Heart right ventricle (tissue), 16 donors: ENCODE data around the gene IVL. TPM values are rescaled to one million over a fixed set of nuclear protein-coding genes. Genes with fewer than 3 reads are reported as not detected.

Experiments used
- ATAC-seq, 8 donors: fragments of 200-7000 bp; cut with Tn5 transposase; one replicate each; pipeline ENCODE4 v1.9.1; 2020; ENCODE audit warnings: mild to moderate bottlenecking in 8 of 8, moderate library complexity in 8 of 8, moderate number of reproducible peaks in 1 of 8
- DNase-seq, 2 donors: peaks; one replicate each; pipeline ENCODE4 v3.0.0-alpha.2; 2020
- H3K27ac ChIP-seq, 10 donors: fragments of 200-600 bp; sonication (generic) in 2 of 10; one replicate each; pipeline versions ENCODE4 v1.5.0 to v1.8.0; 2020 to 2022; ENCODE audit warnings: mild to moderate bottlenecking in 3 of 10
- H3K27me3 ChIP-seq, 7 donors: fragments of 200-600 bp; one replicate each; pipeline ENCODE4 v1.8.0; 2021 to 2022; ENCODE audit warnings: mild to moderate bottlenecking in 2 of 7
- H3K36me3 ChIP-seq, 9 donors: fragments of 200-600 bp; sonication (generic) in 1 of 9; one replicate each; pipeline versions ENCODE4 v1.5.0 to v1.8.0; 2020 to 2022; ENCODE audit warnings: mild to moderate bottlenecking in 2 of 9
- H3K4me1 ChIP-seq, 9 donors: fragments of 200-600 bp; sonication (generic) in 1 of 9; one replicate each; pipeline versions ENCODE4 v1.5.0 to v1.8.0; 2020 to 2022; ENCODE audit warnings: mild to moderate bottlenecking in 4 of 9
- H3K4me3 ChIP-seq, 10 donors: fragments of 200-600 bp; sonication (generic) in 2 of 10; one replicate each; pipeline versions ENCODE4 v1.5.0 to v1.8.0; 2020 to 2022; ENCODE audit warnings: mild to moderate bottlenecking in 7 of 10, moderate library complexity in 2 of 10
- H3K9me3 ChIP-seq, 11 donors: fragments of 200-600 bp in 10 of 11; sonication (generic) in 2 of 11; one replicate each; pipeline versions ENCODE4 v1.5.0 to v1.8.0; 2013 to 2022; ENCODE audit warnings: mild to moderate bottlenecking in 2 of 11, control low read depth in 1 of 11, moderate library complexity in 1 of 11
- WGBS, 2 donors: extraction: QIAGEN DNeasy Blood & Tissue Kit; methylation state at CpG; one replicate each; pipeline ENCODE4 v1.1.7; 2013; ENCODE audit warnings: inconsistent platforms in 1 of 2; 5-methylcytosine and 5-hydroxymethylcytosine counted together
- intact Hi-C, 10 donors: fragments of 100-400 bp; cut with DNase I; formaldehyde crosslinking; loops; one replicate each; pipeline versions ENCODE4 v1.11.1 to v1.14.2; 2022
- polyA plus RNA-seq, 2 donors: library from polyadenylated mRNA; stranded (reverse); fragments of 200-250 nt; gene quantifications; one replicate each; pipeline ENCODE4 v1.2.3, GENCODE V29; 2013
- total RNA-seq, 10 donors: library from RNA; stranded (reverse); fragmentation: NEBNext Ultra II Directional in 3 of 10; extraction: Animal tissue kit (Norgen Biotek cat#: 25700) in 3 of 10; gene quantifications; one replicate each; pipeline versions ENCODE4 v1.2.1 to v1.2.4, GENCODE V29; 2021 to 2023
- TF ChIP-seq, protein P1 (sequence below), 9 donors: fragments of 200-600 bp; sonication (generic) in 2 of 9; IDR thresholded peaks; one replicate each; pipeline versions ENCODE4 v1.5.0 to v1.8.0; 2021 to 2022; ENCODE audit warnings: antibody characterized with exemption in 9 of 9, mild to moderate bottlenecking in 5 of 9, moderate library complexity in 1 of 9
- donor health status: Arrhythmogenic right ventricular cardiomyopathy.
- donor health status: ischemic (EF 13 %, LVEDD 7.1; RV severe dilation, severe dysfunction).
- donor health status: healthy with polysubstance abuse.
- donor health status: DM: no; HTN: yes; CAD: no.
- donor health status: DM: no; HTN: no; CAD: no.
- donor health status: ischemic (EF 25% LVEDD 6.9; RV normal size, moderate dysfunction).
- donor health status: ischemic (EF 25% LVEDD 5.7; RV mildly dilated, moderate dysfunction).
- donor health status: healthy.
- donor health status: DM: yes; HTN: yes; CAD: no.
- donor health status: Ischemic cardiomyopathy.
- donor health status: ischemic (EF 35%, LVEDD 5.7; RV mildly dilated, moderate dysfunction).
- donor health status: nonischemic (EF 11% LVEDD 7.7; RV severe dilation, severe dysfunction).
- donor health status: DM: yes; HTN: yes; CAD: no.
- donor health status: PGD.
- donor health status: ischemic (EF 29% LVEDD 5.4; RV normal size, mild dysfunction).
- donor health status: nonischemic (EF 23%, LVEDD 6.1; RV moderate dilation, normal function).

Gene IVL
- total and polyA plus RNA-seq, 12 donors = 0.06 TPM; not detected in 11

DNA sequence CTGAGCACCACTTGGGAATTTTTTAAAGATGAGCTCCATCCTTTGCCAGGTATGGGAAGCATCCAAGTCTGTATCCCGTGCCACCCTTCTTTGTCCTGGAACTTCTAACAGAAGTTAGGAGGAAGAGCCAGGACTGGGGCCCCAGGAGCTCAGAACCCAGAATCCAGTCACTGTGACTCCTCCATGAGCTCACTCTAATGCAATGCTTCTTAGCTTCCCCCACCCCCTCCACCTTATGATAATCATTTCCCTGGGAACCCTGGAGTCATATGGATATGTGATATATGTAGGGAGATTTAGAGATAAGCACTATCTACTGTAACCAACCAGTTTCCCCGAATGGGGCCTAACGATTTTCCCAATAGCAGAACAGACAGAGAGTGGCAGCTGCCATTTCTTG is 37.9 kb downstream of the IVL start:
- H3K9me3 ChIP-seq = no peaks in the 10 kb centered on the region
- intact Hi-C loops = no loop called here
- ATAC-seq (no peak), DNase-seq (no peak)
- H3K27ac ChIP-seq = no peak overlapping the region
- peaks cover 0 to 12% (median 0%) of the 10 kb centered on the region in 7 donors for H3K27me3 ChIP-seq
- WGBS, 2 donors = 55 to 76% methylated on average over 3 of the region's 3 CpGs
- no peaks in the 10 kb centered on the region for H3K4me1 ChIP-seq
- H3K36me3 ChIP-seq = no peaks in the 10 kb centered on the region
- no peak overlapping the region for H3K4me3 ChIP-seq
- TF ChIP-seq, protein P1, sequence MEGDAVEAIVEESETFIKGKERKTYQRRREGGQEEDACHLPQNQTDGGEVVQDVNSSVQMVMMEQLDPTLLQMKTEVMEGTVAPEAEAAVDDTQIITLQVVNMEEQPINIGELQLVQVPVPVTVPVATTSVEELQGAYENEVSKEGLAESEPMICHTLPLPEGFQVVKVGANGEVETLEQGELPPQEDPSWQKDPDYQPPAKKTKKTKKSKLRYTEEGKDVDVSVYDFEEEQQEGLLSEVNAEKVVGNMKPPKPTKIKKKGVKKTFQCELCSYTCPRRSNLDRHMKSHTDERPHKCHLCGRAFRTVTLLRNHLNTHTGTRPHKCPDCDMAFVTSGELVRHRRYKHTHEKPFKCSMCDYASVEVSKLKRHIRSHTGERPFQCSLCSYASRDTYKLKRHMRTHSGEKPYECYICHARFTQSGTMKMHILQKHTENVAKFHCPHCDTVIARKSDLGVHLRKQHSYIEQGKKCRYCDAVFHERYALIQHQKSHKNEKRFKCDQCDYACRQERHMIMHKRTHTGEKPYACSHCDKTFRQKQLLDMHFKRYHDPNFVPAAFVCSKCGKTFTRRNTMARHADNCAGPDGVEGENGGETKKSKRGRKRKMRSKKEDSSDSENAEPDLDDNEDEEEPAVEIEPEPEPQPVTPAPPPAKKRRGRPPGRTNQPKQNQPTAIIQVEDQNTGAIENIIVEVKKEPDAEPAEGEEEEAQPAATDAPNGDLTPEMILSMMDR (IDR thresholded peaks at IDR 0.05) = no peak

DNA sequence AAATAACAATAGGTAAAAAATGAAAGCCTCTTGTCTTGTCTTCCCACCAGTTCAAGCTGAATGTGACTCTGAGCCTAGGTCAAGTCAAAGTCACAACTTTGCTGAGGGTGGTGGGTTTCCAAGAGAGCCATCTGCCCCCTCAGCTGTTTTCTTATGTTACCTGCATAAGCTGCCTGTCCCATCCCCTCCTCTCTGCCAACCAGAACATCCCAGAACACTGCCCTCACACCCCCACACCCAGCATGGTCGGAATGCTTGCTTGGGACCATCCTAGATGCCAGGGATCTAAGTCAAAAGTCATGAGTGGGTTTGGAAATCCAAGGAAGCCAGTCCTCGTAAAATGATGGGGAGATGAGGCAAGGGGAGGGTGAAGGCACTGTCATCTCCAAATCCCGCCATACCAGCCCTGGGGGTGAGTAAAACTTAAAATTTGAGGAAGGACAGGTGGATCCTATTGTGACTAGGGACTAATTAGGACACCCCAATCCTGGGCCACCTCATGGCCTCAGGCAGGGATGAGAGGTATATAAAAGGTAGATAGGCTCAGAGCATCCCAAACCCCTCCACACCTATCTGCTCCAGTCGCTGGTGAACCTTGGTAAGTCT is 38.4 kb downstream of the IVL start, which contains the start of gene SPRR5:
Gene SPRR5, plus strand, starts transcription at position 556 of the 606 bp plus-strand sequence. CDS start 1,349 bp downstream, outside the sequence.
- intact Hi-C loops = no loop called here
- H3K4me1 ChIP-seq = no peaks in the 10 kb centered on the region
- H3K27ac ChIP-seq = no peak within 1 kb of the TSS
- no peaks in the 10 kb centered on the region for H3K9me3 ChIP-seq
- ATAC-seq (no peak), DNase-seq (no peak)
- TF ChIP-seq, protein P1 (IDR thresholded peaks at IDR 0.05) = no peak
- peaks cover 0 to 12% (median 0%) of the 10 kb centered on the region in 7 donors for H3K27me3 ChIP-seq
- H3K4me3 ChIP-seq = no peak within 1 kb of the TSS
- WGBS, 2 donors = 68 to 72% methylated on average over 4 of the region's 4 CpGs
- H3K36me3 ChIP-seq = no peaks in the 10 kb centered on the region

DNA sequence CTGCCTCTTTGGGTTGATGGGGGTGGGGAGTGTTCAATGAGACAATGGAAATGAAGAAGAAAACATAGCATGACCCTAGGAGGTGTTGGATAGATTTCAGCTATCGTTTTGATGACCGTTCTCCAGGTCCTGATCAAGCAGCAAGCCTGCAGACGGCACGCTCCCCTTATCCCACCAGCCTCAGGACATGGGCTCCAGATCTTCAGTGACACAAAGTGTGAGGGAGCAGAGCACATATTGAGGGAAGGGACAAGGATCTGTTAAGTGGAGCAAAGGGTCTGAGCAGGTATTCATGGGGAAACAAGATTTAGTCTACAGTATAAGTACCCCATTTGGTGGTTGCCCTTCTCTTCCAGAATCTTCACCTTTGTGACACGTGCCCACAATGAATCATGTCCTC is 43.4 kb downstream of the IVL start:
- Histone ChIP-seq H3K4me1 (no peaks in the 10 kb centered on the region), H3K4me3 (no peak overlapping the region), H3K27ac (no peak overlapping the region), H3K27me3 (peaks cover 0 to 12% (median 0%) of the 10 kb centered on the region in 7 donors), H3K36me3 (no peaks in the 10 kb centered on the region), H3K9me3 (no peaks in the 10 kb centered on the region)
- DNase-seq = no peak
- WGBS, 2 donors = 74 to 81% methylated on average over 5 of the region's 5 CpGs
- ATAC-seq = no peak
- TF ChIP-seq, protein P1 (IDR thresholded peaks at IDR 0.05) = no peak
- intact Hi-C loops = no loop called here

DNA sequence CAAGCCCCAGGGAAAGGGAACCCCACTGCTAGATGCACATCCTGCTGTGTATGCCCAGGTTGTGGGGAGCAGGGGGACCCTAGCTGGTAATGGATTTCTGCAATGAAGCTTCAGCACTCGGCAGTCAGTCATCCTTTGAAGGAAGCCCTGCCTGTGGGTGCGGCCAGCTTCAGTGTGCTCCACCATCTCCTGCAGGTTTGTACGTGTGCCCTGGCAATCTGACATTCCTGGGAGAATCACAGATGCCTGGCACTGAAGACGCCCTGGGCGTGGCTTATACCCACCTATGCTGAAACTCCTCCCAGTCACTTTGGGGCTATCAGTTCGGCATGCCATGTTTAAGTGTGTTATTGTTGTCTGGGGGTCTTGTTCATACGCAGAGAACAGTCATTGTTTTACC is 45.4 kb downstream of the IVL start:
- Histone ChIP-seq H3K9me3 (no peaks in the 10 kb centered on the region), H3K4me3 (no peak overlapping the region), H3K27ac (no peak overlapping the region), H3K27me3 (peaks cover 0 to 3% (median 0%) of the 10 kb centered on the region in 7 donors), H3K36me3 (no peaks in the 10 kb centered on the region), H3K4me1 (no peaks in the 10 kb centered on the region)
- DNase-seq = no peak
- intact Hi-C loops = no loop called here
- 72 to 75% methylated on average over 7 of the region's 7 CpGs for WGBS, 2 donors
- TF ChIP-seq, protein P1 (IDR thresholded peaks at IDR 0.05) = no peak
- ATAC-seq = no peak
